WTC11 (cell line): ENCODE measurements around the gene VAMP1. TPM values are rescaled to one million over a fixed set of nuclear protein-coding genes. Genes with fewer than 3 reads are reported as not detected.

Experiments used
- ARID4B ChIP-seq: sonication (generic); formaldehyde crosslinking; IDR thresholded peaks from 2 replicates; pipeline ENCODE4 v1.8.0; 2023; ENCODE audit warnings: missing genetic modification reagents, mild to moderate bottlenecking, borderline replicate concordance
- CREM ChIP-seq: sonication (generic); formaldehyde crosslinking; IDR thresholded peaks from 2 replicates; pipeline ENCODE4 v1.8.1; 2022; ENCODE audit warnings: mild to moderate bottlenecking, missing genetic modification reagents, moderate library complexity
- ELF4 ChIP-seq: sonication (generic); formaldehyde crosslinking; IDR thresholded peaks from 2 replicates; pipeline ENCODE4 v1.8.1; 2022; ENCODE audit warnings: low read depth, mild to moderate bottlenecking, moderate library complexity, missing genetic modification reagents
- FOXJ3 ChIP-seq: sonication (generic); formaldehyde crosslinking; IDR thresholded peaks from 2 replicates; pipeline ENCODE4 v1.9.0; 2021; ENCODE audit warnings: missing genetic modification reagents, mild to moderate bottlenecking, borderline replicate concordance
- FOXP4 ChIP-seq: sonication (generic); formaldehyde crosslinking; IDR thresholded peaks from 2 replicates; pipeline ENCODE4 v1.8.0; 2022; ENCODE audit warnings: mild to moderate bottlenecking, missing genetic modification reagents
- GRHL2 ChIP-seq: fragments of 250-450 bp; sonication (Bioruptor Pico); IDR thresholded peaks from 2 replicates; pipeline ENCODE4 v1.8.0; 2022; ENCODE audit warnings: mild to moderate bottlenecking, moderate library complexity; ENCODE audit not compliant: insufficient replicate concordance, severe bottlenecking
- IRF1 ChIP-seq: sonication (generic); formaldehyde crosslinking; IDR thresholded peaks from 2 replicates; pipeline ENCODE4 v1.8.0; 2023; ENCODE audit warnings: missing genetic modification reagents
- NFE2L1 ChIP-seq: sonication (generic); formaldehyde crosslinking; IDR thresholded peaks from 2 replicates; pipeline ENCODE4 v1.8.1; 2023; ENCODE audit warnings: missing genetic modification reagents
- NR1H2 ChIP-seq: sonication (generic); formaldehyde crosslinking; IDR thresholded peaks from 2 replicates; pipeline ENCODE4 v1.9.0; 2021; ENCODE audit warnings: mild to moderate bottlenecking, moderate library complexity, missing genetic modification reagents
- SMAD3 ChIP-seq: sonication (generic); formaldehyde crosslinking; IDR thresholded peaks from 2 replicates; pipeline ENCODE4 v1.8.0; 2022; ENCODE audit warnings: missing genetic modification reagents, mild to moderate bottlenecking, borderline replicate concordance
- USF1 ChIP-seq: sonication (generic); formaldehyde crosslinking; IDR thresholded peaks from 2 replicates; pipeline ENCODE4 v1.8.0; 2022; ENCODE audit warnings: mild to moderate bottlenecking, missing genetic modification reagents
- ZNF219 ChIP-seq: sonication (generic); formaldehyde crosslinking; IDR thresholded peaks from 2 replicates; pipeline ENCODE4 v1.8.0; 2023; ENCODE audit warnings: missing genetic modification reagents, mild to moderate bottlenecking, borderline replicate concordance
- ZNF396 ChIP-seq: fragments of 250-450 bp; sonication (Bioruptor Pico); IDR thresholded peaks from 2 replicates; pipeline ENCODE4 v1.8.0; 2021; ENCODE audit warnings: mild to moderate bottlenecking, moderate library complexity, borderline replicate concordance
- ZSCAN18 ChIP-seq: fragments of 250-450 bp; sonication (Bioruptor Pico); IDR thresholded peaks from 2 replicates; pipeline ENCODE4 v2.1.2; 2022; ENCODE audit warnings: mild to moderate bottlenecking, moderate library complexity
- total RNA-seq: library from RNA; stranded (reverse); gene quantifications from 3 replicates; pipeline ENCODE4 v1.2.3, GENCODE V29; 2021
- TF ChIP-seq, protein P1 (sequence below): fragments of 250-450 bp; sonication (Bioruptor Pico); IDR thresholded peaks from 2 replicates; pipeline ENCODE4 v1.9.0; 2021; ENCODE audit warnings: mild to moderate bottlenecking, borderline replicate concordance
- TF ChIP-seq, protein P2 (sequence below): sonication (generic); formaldehyde crosslinking; IDR thresholded peaks from 2 replicates; pipeline ENCODE4 v1.8.0; 2022; ENCODE audit warnings: missing genetic modification reagents
- TF ChIP-seq, protein P3 (sequence below): sonication (generic); formaldehyde crosslinking; IDR thresholded peaks from 2 replicates; pipeline ENCODE4 v1.8.1; 2022; ENCODE audit warnings: mild to moderate bottlenecking, moderate library complexity, missing genetic modification reagents

VAMP1 gene
- total RNA-seq, 1 experiment from 2014 or later: 14.3 TPM

GRCh38 chr12:6492838-6493496 is 22.5 kb upstream of the VAMP1 start, which contains the start of gene MRPL51 (continued):
- peak; percentile 33; the same call in 1 of the 2 replicates for TF ChIP-seq ARID4B (CRISPR knock-in tag)
- TF ChIP-seq, protein P1, sequence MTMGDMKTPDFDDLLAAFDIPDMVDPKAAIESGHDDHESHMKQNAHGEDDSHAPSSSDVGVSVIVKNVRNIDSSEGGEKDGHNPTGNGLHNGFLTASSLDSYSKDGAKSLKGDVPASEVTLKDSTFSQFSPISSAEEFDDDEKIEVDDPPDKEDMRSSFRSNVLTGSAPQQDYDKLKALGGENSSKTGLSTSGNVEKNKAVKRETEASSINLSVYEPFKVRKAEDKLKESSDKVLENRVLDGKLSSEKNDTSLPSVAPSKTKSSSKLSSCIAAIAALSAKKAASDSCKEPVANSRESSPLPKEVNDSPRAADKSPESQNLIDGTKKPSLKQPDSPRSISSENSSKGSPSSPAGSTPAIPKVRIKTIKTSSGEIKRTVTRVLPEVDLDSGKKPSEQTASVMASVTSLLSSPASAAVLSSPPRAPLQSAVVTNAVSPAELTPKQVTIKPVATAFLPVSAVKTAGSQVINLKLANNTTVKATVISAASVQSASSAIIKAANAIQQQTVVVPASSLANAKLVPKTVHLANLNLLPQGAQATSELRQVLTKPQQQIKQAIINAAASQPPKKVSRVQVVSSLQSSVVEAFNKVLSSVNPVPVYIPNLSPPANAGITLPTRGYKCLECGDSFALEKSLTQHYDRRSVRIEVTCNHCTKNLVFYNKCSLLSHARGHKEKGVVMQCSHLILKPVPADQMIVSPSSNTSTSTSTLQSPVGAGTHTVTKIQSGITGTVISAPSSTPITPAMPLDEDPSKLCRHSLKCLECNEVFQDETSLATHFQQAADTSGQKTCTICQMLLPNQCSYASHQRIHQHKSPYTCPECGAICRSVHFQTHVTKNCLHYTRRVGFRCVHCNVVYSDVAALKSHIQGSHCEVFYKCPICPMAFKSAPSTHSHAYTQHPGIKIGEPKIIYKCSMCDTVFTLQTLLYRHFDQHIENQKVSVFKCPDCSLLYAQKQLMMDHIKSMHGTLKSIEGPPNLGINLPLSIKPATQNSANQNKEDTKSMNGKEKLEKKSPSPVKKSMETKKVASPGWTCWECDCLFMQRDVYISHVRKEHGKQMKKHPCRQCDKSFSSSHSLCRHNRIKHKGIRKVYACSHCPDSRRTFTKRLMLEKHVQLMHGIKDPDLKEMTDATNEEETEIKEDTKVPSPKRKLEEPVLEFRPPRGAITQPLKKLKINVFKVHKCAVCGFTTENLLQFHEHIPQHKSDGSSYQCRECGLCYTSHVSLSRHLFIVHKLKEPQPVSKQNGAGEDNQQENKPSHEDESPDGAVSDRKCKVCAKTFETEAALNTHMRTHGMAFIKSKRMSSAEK (CRISPR knock-in tag): no peak
- TF ChIP-seq ELF4: no peak
- TF ChIP-seq ZNF219 (CRISPR knock-in tag): no peak
- TF ChIP-seq FOXP4 (CRISPR knock-in tag): no peak
- TF ChIP-seq NFE2L1 (CRISPR knock-in tag): no peak
- TF ChIP-seq GRHL2 (CRISPR knock-in tag): no peak
- no peak for TF ChIP-seq ZNF396 (CRISPR knock-in tag)
- TF ChIP-seq, protein P2, sequence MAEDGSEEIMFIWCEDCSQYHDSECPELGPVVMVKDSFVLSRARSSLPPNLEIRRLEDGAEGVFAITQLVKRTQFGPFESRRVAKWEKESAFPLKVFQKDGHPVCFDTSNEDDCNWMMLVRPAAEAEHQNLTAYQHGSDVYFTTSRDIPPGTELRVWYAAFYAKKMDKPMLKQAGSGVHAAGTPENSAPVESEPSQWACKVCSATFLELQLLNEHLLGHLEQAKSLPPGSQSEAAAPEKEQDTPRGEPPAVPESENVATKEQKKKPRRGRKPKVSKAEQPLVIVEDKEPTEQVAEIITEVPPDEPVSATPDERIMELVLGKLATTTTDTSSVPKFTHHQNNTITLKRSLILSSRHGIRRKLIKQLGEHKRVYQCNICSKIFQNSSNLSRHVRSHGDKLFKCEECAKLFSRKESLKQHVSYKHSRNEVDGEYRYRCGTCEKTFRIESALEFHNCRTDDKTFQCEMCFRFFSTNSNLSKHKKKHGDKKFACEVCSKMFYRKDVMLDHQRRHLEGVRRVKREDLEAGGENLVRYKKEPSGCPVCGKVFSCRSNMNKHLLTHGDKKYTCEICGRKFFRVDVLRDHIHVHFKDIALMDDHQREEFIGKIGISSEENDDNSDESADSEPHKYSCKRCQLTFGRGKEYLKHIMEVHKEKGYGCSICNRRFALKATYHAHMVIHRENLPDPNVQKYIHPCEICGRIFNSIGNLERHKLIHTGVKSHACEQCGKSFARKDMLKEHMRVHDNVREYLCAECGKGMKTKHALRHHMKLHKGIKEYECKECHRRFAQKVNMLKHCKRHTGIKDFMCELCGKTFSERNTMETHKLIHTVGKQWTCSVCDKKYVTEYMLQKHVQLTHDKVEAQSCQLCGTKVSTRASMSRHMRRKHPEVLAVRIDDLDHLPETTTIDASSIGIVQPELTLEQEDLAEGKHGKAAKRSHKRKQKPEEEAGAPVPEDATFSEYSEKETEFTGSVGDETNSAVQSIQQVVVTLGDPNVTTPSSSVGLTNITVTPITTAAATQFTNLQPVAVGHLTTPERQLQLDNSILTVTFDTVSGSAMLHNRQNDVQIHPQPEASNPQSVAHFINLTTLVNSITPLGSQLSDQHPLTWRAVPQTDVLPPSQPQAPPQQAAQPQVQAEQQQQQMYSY (CRISPR knock-in tag): no peak
- no peak for TF ChIP-seq SMAD3 (CRISPR knock-in tag)
- TF ChIP-seq ZSCAN18 (CRISPR knock-in tag): no peak
- TF ChIP-seq, protein P3, sequence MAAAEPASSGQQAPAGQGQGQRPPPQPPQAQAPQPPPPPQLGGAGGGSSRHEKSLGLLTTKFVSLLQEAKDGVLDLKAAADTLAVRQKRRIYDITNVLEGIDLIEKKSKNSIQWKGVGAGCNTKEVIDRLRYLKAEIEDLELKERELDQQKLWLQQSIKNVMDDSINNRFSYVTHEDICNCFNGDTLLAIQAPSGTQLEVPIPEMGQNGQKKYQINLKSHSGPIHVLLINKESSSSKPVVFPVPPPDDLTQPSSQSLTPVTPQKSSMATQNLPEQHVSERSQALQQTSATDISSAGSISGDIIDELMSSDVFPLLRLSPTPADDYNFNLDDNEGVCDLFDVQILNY: no peak
- TF ChIP-seq USF1: peak; percentile 54; the same call in 1 of the 2 replicates
- no peak for TF ChIP-seq FOXJ3
- TF ChIP-seq CREM (CRISPR knock-in tag): 0 out of 2 replicates have a peak, but pooled peaks have one; percentile 70
- no peak for TF ChIP-seq NR1H2 (CRISPR knock-in tag)
- TF ChIP-seq IRF1 (CRISPR knock-in tag): no peak; the same call in 1 of the 2 replicates
